LHCN-M2 (cell line): Measurements from ENCODE around the gene LDB2. TPM values are rescaled to one million over a fixed set of nuclear protein-coding genes. Genes with fewer than 3 reads are reported as not detected.
"Not testable (repeated sequence)": the region's sequence is repeated elsewhere in the genome, so short reads cannot be mapped to it uniquely, and the experiment has no call there.

ENCODE experiments used
- DNase-seq: peaks from one replicate; pipeline ENCODE4 v3.0.0-alpha.2; 2012; ENCODE audit warnings: low read depth
- total RNA-seq: library from RNA; depleted of rRNA; stranded (reverse); fragments of >200 nt; gene quantifications from 2 replicates; pipeline ENCODE4 v1.2.3, GENCODE V29; 2014

LDB2 gene
- total RNA-seq, 1 experiment from 2014 or later: not detected

DNA sequence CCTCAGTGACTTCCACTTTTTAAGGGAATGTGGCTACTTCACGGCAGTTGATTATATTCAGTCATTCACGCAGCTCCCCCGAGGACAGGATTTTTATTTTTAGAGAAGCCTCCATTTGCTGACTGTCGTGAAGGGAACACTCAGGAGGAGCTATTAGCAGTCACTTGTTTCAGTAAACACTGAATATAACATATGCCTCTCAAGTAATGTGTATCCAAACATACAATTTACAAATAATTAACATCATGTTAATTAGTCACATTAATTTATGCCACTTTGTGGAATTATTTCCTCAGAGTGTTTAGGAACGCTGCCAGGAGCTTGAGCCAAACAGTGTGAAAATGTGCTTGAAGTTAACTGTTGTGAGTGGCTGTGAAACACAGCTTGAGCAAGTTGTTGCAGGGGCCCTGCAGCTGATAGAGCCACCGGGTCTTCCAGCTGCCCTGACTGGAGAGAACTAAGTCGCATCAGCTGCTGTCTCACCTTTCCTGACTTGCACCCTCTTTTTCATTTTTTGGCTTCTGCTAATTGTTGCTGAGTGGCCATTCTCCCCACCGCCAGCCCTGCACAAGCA is 245.6 kb downstream of the LDB2 start:
- no peak for DNase-seq

GRCh38 chr4:16646459-16646858 is 252.0 kb downstream of the LDB2 start:
- no peak for DNase-seq

DNA sequence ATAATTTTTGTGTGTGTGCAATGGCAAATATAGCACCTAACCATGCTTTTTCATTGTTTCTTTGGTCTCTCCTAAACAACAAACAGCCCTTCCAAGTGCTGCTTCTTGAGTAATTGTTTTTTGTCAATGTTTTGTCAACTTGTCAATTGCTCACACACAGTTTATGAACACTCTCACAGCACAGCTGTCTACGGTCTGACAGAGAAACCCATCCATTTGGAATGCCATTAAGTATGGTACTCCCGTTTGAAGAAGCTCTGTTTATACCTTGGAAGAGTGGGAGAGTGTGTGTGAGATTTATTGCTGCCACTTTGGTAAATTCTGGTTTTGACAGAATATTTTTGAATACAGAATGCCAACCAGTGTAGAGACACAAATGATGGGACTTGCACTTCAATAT is 254.6 kb downstream of the LDB2 start:
- DNase-seq: no peak

DNA sequence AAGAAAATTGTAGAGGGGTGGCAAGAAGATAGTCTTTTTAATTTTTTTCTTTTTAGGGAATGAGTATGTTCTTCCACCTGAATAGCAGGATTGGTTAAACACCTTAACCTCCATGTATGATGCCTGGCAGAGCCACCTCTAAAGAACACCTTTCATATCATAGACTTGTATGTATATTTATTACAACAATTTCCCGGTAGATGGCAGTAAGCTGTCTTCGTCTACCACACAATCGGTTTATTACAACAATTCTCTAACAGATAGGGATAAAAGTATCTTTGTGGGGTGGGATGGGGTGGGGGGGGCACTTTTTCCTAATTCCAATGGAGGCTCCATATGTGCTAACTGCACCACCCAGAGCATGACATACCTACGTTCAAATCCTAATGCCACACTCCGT is 255.5 kb downstream of the LDB2 start:
- no peak for DNase-seq

- DNase-seq: no peak
Measured at GRCh38 chr4:16641971-16642370, 256.5 kb downstream of the LDB2 start.

DNA sequence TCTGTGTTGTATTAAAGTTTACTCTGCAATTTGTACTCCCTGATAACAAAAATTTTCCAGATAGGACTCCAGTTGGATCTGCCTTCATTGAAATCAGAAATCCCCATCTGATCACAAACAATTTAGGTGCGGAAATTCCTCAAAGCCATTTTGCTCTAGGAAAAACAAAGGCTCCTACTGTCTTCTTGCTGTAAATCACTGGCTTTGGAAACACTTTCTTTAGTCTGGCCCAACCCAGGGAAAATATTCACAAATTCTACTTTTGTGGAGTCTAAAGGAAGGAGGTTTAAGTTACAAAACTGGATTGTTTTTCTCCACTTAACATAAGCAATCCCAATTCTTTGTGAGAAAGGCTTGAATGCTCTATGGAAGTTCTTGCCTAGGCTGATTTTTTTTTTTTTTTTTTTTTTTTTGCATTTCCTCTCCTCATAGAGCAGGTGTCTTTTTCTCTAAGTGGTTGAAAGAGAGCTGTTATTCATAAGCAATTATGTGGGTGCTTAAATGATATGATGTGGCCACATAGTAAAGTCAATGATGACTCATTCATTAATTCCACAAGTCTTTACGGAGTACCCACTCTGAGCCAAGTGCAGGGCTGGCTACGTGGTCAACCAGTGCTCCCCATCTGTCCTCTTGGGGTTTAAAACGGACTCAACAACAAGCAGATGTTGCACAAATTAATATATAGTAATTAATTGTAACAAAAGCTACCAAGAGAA is 261.4 kb downstream of the LDB2 start:
- DNase-seq: no peak

GRCh38 chr4:16636304-16636703 is 262.1 kb downstream of the LDB2 start:
- DNase-seq: no peak

GRCh38 chr4:16629274-16629673 is 269.2 kb downstream of the LDB2 start:
- DNase-seq: not testable (repeated sequence)

DNA sequence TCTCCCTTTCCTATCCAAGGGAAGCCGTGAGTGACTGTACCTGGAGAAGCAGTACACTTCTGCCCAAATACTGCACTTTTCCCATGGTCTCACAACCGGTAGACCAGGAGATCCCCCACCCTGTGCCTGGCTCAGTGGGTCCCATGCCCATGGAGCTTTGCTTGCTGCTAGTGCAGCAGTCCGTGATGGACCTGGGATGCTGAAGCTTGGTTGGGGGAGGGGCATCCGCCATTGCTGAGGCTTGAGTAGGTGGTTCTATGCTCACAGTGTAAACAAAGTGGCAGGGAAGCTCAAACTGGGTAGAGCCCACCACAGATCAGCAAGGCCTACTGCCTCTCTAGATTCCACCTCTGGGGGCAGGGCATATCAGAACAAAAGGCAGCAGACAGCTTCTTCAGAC is 269.6 kb downstream of the LDB2 start:
- not testable (repeated sequence) for DNase-seq

GRCh38 chr4:16627999-16628398 is 270.4 kb downstream of the LDB2 start:
- no peak for DNase-seq

DNA sequence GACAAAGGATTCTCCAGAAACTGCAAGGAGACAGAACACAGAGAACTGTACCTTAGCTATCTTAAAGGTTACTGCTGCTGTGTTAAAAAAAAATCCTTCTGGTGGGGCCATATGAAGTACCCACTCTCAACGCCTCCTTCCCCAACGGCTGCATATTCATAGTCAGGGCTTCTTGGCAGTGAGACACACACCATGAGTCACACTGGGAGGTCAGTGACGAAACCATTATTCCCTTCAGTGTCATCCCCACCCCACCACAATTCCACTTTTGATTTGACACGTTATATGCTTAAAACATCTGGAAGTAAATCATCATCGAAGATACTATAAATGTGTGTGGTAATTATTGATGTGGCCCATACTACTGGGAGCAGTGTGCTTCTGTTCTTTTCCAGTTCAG is 271.5 kb downstream of the LDB2 start:
- no peak for DNase-seq

GRCh38 chr4:16622826-16623225 is 275.6 kb downstream of the LDB2 start:
- no peak for DNase-seq

GRCh38 chr4:16617435-16617834 is 281.0 kb downstream of the LDB2 start:
- no peak for DNase-seq

DNA sequence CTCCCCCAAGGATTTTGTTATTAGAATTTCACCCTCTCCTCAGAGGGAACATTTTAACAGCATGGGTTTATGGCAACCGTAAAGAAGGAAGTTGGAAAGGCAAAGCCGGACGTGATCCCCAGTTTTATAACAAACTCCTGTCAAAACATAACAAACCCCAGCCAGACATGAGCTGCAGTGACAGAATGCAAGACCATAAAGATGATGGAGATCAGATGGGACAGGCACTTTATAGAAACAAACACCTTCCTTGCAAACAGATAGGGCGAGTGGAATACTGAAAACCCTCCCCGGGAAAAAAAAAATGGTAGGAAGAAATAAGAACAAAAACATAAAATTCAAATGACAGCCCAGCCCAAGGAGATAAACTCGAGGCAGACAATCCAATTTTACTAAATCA is 281.4 kb downstream of the LDB2 start:
- DNase-seq: no peak

GRCh38 chr4:16609170-16609758 is 289.2 kb downstream of the LDB2 start:
- DNase-seq: no peak

GRCh38 chr4:16608611-16609125 is 289.8 kb downstream of the LDB2 start:
- DNase-seq: no peak

GRCh38 chr4:16608123-16608522 is 290.3 kb downstream of the LDB2 start:
- DNase-seq: no peak

DNA sequence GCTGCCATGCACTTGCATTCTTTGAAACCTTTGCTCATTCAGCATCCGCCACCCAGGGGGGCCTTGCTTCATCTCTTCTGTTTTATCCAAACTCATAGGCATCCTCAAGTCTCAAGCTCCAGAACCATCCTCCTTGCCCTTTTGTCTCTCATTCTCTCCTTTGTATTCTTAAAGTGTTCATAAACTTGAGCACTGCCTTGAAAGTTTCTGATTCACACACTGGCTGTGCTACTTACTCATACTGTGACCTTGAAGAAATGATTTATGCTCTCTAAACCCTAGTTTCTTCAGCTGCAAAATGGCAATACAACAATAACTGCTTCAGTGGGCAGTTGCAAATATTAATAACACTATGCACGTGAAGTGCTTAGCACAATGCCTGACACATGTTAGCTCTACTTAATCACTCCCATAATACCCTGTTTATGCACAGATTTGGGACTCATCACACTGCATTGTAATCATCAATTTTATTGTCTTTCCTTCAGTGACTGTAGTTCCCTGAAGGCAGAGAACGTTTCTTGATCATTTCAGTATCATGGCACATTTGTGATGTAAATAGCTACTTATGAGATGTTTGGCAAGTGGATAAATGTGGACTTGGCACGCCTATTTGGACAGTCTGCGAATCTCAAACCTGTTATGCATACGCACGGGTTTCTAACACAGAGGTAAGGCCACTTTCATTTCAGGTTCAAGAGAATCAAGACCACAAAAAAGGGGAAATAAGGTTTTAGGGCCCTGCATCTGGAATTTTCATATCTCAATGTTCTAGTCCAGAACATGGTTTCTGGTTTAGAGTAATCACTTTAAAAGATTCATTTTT is 291.0 kb downstream of the LDB2 start:
- DNase-seq: no peak

- DNase-seq: no peak
Measured at GRCh38 chr4:16606691-16607090, 291.8 kb downstream of the LDB2 start.

DNA sequence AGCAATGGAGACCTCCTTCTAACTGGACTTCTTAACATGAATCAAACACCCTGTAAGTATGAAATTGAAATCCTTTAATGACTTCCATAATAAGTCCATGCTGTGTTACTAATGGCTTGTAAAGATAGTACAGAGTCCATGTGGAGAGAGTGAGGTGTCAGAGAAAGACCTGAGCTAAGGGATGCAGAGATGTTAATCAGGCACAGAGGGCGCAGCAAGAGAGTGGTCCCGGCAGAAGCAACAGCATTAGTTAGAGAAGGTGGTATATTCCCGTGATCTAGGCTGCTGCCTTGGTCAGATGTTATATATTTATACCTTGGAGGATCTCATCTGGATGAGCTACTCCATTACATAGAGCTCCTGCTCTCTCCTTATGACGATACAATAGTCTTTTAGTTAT is 295.3 kb downstream of the LDB2 start:
- no peak for DNase-seq

GRCh38 chr4:16598597-16599206 is 299.7 kb downstream of the LDB2 start:
- DNase-seq: no peak
